Activated effector memory CD4-positive, alpha-beta T cell treated with Interleukin-2 at 50 U/mL for 16 hours (primary cell): Measurements from ENCODE around the gene ITLN2.
"Not testable (repeated sequence)": the region's sequence is repeated elsewhere in the genome, so short reads cannot be mapped to it uniquely, and the experiment has no call there.

Source experiments
- DNase-seq: peaks from one replicate; pipeline ENCODE4 v3.0.0-alpha.2; 2020

Gene ITLN2

DNA sequence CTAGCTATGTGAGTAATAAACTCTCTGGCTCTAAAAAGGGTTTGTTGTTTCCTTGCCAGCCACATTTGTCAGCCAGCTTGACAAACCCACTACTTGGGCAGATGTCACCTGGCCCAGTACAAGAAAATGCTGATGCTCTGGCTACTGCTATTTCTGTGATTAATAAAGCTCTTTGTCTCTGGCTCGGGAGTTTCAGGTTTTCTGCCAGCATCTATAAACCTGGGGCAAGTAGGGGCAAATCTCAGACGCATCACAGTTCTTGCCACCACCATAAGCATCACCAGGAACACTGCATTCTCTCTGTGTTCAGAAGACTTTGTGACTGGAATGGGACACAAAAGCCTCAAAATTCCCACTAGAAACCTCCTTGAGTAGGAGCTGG, 2.5 kb downstream of the ITLN2 start:
- DNase-seq: no peak

GRCh38 chr1:160951443-160952128, 3.0 kb downstream of the ITLN2 start:
- peak; percentile 53 for DNase-seq

DNA sequence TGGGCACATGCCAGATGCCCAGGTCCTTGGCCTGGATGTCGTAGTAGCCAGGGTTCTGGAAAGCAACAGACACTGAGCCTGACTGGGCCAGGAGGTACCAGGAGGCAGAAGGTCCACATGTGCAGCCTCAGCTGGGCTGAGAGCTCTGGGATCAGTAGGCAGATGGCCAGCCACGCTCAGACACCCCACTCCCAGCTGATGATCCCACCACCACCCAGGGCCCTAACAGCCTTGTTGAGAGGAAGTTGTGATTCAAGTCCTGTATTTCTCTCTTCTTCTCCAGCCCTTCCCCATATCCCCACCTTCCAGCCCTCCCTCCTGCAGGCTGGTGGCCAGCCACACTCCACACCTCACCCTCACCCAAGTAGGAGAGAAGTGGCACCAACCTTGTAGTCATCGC, 4.0 kb downstream of the ITLN2 start:
- no peak for DNase-seq

DNA sequence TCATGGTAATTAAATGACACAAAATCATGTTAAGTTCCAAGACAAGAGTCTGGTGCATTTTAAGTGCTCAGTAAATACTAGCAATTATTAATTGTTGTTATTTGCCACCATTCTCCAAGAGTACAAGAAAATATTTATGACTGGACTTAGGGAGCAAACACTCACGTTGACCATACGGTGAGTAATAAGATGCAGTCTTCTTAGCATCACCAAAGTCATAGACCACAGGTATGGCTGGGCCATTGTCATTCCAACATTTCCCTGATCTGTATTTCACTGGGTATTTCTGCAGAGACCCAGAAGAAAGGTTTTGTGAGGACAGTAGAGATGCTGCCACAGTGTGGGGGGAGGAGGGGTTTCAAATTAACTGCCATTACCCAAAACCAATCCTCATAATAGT, 4.7 kb downstream of the ITLN2 start:
- DNase-seq: no peak

DNA sequence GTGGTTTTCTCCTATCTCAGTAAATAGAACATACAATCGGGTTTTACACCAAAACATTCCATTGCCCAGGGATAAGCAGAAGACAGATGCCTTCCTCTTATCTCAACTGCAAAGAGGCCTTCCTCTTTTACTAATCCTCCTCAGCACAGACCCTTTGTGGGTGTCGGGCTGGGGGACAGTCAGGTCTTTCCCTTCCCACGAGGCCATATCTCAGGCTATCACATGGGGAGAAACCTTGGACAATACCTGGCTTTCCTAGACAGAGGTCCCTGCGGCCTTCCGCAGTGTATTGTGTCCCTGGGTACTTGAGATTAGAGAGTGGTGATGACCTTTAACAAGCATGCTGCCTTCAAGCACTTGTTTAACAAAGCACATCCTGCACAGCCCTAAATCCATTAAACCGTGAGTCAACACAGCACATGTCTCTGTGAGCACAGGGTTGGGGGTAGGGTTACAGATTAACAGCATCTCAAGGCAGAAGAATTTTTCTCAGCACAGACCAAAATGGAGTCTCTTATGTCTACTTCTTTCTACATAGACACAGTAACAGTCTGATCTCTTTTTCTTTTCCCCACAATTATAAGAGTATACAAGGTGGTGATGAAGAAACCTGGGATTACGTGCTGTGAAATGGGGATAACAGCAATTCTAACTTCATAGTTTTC, 5.3 kb downstream of the ITLN2 start:
- DNase-seq: not testable (repeated sequence)

- not testable (repeated sequence) for DNase-seq
These were observed 7.3 kb downstream of the ITLN2 start for GRCh38 chr1:160947174-160947759.

DNA sequence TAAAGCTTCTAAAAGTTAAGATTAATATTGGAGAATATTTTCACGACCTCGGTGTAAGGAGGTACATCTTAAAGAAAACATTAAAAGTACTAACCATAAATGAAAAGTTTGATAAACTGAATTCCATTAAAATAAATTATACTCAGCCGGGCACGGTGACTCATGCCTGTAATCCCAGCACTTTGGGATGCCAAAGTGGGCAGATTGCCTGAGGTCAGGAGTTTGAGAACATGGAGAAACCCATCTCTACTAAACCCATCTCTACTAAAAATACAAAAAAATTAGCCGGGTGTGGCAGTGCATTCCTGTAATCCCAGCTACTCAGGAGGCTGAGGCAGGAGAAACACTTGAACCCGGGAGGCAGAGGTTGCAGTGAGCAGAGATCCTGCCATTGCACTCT, 8.7 kb downstream of the ITLN2 start:
- DNase-seq: not testable (repeated sequence)

DNA sequence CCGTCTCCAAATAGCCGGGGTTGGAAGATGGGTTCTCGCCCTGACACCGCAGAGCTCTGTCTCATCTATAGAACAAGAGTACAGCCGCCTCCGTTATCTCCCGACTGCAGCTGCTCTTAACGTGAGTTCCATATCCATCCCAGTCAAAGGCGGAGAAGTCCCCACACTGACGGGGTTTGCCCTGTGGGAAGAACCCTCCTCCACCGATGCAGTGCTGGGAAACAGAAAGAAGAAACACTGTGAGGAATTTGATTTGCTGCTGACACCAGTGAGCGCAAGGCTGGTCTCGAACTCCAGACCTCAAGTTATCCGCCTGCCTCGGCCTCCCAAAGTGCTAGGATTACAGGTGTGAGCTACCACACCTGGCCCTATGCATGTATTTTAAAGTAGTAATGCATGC, 9.5 kb downstream of the ITLN2 start:
- DNase-seq: no peak

DNA sequence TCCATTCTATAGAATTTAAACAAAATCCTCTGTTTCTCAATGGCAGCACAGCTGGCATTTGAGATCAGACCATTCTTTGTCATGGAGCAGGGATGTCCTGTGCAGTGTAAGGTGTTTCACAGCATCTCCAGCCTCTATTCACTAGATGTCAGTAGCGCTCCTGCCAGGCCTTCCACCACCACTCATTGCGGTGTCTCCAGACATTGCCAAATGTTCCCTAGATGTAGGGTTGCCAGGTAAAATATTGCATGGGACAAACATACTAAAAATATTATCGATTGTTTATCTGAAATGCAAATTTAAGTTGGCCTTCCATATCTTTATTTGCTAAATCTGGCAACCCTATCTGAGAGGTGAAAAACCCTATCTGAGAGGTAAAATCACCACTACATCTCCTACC, 11.7 kb downstream of the ITLN2 start:
- no peak for DNase-seq

- DNase-seq: not testable (repeated sequence)
These were observed 17.9 kb downstream of the ITLN2 start for GRCh38 chr1:160936666-160937065.

DNA sequence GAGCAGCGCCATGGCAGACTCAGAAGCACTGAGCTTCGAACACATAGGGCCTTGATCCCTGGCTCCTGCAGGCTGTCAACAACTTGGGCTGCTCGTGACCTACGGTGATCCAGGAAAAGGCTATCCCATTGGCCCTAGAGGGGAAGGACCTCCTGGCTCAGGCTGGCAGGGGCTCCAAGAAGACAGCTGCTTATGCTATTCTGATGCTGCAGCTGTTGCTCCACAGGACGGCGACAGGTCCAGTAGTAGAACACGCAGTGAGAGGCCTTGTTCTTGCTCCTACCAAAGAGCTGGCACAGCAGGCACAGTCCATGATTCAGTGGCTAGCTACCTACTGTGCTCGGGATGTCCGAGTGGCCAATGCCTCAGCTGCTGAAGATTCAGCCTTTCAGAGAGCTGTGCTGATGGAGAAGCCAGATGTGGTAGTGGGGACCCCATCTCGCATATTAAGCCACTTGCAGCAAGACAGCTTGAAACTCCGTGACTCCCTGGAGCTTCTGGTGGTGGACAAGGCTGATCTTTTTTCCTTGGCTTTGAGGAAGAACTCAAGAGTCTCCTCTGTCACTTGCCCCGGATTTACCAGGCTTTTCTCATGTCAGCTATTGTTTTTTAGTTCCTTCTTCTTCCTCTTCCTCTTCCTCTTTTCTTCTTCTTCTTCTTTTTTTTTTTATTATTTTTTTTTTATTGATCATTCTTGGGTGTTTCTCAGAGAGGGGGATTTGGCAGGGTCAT, 18.9 kb downstream of the ITLN2 start:
- DNase-seq: no peak

- DNase-seq: not testable (repeated sequence)
These were observed 21.3 kb downstream of the ITLN2 start for GRCh38 chr1:160933305-160933704.

DNA sequence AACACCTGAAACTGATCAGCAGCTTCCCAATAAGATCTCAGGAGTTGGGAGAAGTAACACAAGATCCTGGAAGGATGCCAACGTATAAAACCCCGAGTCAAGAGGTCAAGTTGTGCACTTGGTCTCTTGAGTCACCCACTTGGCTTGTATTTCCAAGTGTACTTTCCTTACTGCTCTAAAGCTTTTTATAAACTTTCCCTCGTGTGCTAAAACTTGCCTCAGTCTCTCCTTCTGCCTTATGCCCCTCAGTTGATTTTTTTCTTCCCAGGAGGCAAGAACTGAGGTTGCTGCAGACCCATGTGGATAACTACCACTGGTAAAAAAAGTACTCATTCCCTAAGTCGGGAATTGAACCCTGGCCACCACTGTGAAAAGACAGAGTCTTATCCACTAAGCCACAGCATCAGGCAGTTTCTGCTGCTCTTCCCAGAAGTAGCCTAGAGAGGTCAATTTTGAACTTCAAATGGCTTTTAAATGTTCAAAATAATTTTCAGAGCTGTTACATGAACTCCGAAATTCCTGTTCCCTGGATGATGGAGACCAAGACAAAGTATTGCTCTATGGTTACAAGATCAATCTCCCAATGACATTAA, 28.9 kb downstream of the ITLN2 start:
- no peak for DNase-seq

DNA sequence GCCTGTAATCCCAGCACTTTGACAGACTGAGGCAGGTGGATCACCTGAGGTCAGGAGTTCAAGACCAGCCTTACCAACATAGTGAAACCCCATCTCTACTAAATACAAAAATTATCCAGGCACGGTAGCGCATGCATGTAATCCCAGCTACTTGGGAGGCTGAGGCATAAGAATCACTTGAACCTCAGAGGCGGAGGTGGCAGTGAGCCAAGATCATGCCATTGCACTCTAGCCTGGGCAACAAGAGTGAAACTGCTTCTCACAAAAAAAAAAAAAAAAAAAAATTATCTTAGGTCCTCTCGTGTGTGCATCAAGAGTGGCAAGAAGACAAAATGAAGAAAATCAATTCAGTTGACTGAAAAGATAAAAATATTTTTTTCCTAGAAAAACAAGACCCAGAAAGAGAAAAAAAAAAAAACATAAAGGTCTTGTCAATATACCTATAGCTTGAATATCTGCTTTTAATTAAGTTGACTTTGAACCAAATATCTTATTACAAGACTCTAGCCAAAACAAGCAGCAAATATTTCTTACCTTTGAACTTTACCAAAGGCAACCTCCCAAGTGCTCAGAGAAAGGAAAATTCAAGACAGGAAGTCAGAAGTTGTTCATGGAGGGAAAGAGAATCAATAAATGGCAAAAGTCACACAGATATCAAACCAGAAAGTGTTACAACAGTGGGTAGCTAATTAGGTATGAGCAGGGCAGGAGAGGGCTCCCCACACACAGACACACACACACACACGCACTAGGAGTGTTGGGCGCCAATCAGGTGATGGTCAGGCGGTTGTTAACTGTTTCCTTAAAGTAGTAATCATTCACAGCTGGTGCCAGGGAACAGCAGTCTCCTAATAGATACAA, 29.6 kb downstream of the ITLN2 start:
- DNase-seq: no peak

DNA sequence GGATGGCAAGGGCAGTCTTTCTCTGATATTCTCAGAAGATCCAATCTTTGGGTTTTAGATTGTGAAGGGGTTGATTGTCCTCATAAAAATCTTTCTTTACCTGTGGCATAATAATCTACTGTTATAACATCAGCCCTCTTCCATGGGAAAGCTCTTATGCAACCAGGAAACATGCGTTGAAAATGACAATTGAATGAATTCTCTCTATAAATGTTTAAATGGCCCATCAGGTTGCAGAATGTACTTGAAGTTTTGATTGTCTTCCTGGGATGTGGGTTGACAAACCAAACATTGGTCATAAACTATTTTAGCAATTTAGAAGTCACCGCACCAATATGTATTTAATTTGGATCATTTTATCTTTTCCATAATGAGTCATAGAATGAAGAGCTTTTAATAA, 37.9 kb downstream of the ITLN2 start:
- DNase-seq: no peak

DNA sequence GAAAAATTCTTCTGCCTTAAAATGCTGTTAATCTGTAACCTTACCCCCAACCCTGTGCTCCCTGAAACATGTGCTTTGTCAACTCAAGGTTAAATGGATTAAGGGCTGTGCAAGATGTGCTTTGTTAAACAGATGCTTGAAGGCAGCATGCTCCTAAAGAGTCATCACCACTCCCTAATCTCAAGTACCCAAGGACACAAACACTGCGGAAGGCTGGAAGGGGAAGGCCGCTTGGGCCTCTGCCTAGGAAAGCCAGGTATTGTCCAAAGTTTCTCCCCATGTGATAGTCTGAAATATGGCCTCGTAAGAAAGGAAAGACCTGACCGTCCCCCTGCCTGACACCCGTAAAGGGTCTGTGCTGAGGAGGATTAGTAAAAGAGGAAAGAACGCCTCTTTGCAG, 41.4 kb downstream of the ITLN2 start:
- not testable (repeated sequence) for DNase-seq

DNA sequence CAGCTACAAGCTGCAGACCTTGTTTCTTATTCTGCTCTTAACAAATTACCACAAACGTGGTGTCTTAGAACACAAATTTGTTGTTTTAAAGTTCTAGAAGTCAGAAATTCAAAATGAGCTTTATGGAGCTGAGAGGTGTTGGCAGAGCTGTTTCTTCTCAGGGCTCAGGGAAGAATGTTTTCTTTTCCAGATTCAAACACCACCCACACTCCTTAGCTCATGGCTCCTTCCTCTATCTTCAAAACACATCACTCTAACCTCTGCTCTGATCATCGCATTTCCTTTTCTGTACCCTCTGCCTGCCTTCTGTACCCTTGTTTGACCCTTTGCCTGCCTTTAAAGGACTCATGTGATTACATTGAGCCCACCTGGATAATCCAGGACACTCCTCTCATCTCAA, 42.7 kb downstream of the ITLN2 start:
- no peak for DNase-seq

- no peak for DNase-seq
These were observed 43.2 kb downstream of the ITLN2 start for GRCh38 chr1:160911441-160911840.

DNA sequence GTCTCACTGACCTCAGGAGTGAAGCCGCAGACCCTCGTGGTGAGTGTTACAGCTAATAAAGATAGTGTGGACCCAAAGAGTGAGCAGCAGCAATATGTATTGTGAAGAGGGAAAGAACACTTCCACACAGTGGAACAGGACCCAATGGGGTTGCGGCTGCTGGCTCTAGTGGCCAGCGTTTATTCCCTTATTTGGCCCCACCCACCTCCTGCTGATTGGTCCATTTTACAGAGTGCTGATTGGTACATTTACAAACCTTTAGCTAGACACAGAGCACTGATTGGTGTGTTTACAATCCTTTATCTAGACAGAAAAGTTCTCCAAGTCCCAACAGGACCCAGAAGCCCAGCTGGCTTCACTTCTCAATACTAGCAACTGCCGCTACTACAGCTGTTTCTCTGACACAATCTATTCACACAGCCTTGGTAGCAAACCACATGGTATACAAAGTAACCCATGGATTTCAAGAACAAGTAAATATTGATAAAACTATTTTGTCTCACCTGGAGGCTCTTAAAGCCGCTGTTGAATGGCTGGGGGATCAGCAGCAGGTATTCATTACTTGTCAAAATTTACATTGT, 44.3 kb downstream of the ITLN2 start:
- no peak for DNase-seq

DNA sequence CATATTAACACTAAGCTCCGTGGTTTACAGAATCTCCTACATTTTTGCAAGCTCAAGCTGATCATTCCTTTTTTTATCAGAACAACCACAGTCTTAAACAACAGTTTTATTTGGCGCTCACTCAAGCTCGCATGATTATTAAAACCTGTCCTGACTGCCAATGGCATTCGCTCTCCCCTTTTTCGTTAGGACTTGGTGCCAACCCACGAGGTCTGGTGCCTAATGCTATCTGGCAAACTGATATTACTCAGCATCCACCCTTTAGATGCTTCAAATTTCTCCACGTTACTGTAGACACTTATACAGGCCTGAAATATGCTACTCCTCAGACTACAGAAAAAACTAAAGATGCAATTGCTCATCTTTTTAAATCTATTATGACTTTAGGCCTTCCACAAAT, 46.6 kb downstream of the ITLN2 start:
- no peak for DNase-seq

GRCh38 chr1:160905617-160905989, 49.0 kb downstream of the ITLN2 start:
- no peak for DNase-seq
